K562 (cell line): ENCODE measurements around the gene SNX9. TPM values are rescaled to one million over a fixed set of nuclear protein-coding genes. Genes with fewer than 3 reads are reported as not detected.

Experiments used
- ATAC-seq: fragments of 200-7000 bp; cut with Tn5 transposase; 3 replicates; pipeline ENCODE4 v1.9.1; 2020; ENCODE audit warnings: moderate library complexity
- BruUV-seq: library from RNA; stranded (reverse); fragments of 400-500 nt; replicated peaks from 2 replicates; lab custom pipeline; 2021; lab: Mats Ljungman, UMichigan
- CTCF ChIA-PET: fragments of 300-600 bp; formaldehyde crosslinking; extraction: SDS; loops from one replicate; lab custom pipeline; 2021; ENCODE audit warnings: low intra/inter-chr PET ratio; lab: Yijun Ruan, JAX
- POLR2A ChIA-PET: fragments of 300-600, 350-650 bp; sonication (Branson Sonifier 250); formaldehyde crosslinking; extraction: SDS; loops from one replicate; lab custom pipeline; 2021; ENCODE audit warnings: antibody characterized with exemption, inconsistent platforms; lab: Yijun Ruan, JAX
- DNase-seq, 4 experiments: peaks; one replicate each; pipeline versions ENCODE4 v3.0.0 to v3.0.0-alpha.2; 2011 to 2018; ENCODE audit warnings: low spot score in 3 of 4, mixed read lengths in 3 of 4; ENCODE audit errors: extremely low read depth in 1 of 4
- FAIRE-seq: peaks from 2 replicates; lab custom pipeline; 2011; peaks lifted over from hg19 to GRCh38; lab: Jason Lieb, UNC
- H2AFZ ChIP-seq: 2 replicates; pipeline ENCODE4 v1.6.0; 2011; ENCODE audit warnings: low read depth, low read length, control low read depth, inconsistent platforms
- H3K27ac ChIP-seq: fragments of 200-600 bp; 3 replicates; pipeline ENCODE4 v1.8.0; 2011; ENCODE audit warnings: low read depth, mild to moderate bottlenecking, control low read depth, inconsistent platforms, low read length, moderate library complexity, mixed read lengths; ENCODE audit errors: extremely low read depth
- H3K27me3 ChIP-seq, 2 experiments: fragments of 300-600 bp in 1 of 2; 2 replicates in 1 of 2; 3 replicates in 1 of 2; pipeline versions ENCODE4 v1.6.0 to v1.8.0; 2011; ENCODE audit warnings: inconsistent platforms in 2 of 2, low read length in 2 of 2, mild to moderate bottlenecking in 1 of 2, mixed read lengths in 1 of 2, moderate library complexity in 1 of 2; ENCODE audit not compliant: control insufficient read depth in 2 of 2, insufficient read depth in 2 of 2
- H3K36me3 ChIP-seq: fragments of 300-600 bp; 3 replicates; pipeline ENCODE4 v1.8.0; 2011; ENCODE audit warnings: mild to moderate bottlenecking, low read length, inconsistent platforms; ENCODE audit not compliant: control insufficient read depth, insufficient read depth
- H3K4me1 ChIP-seq, 2 experiments: fragments of 200-600 bp in 1 of 2; replicated peaks in 1 of 2; 2 replicates in 1 of 2; 3 replicates in 1 of 2; pipeline versions ENCODE4 v1.5.1 to v1.8.0; 2011; ENCODE audit warnings: inconsistent platforms in 2 of 2, low read length in 2 of 2, mild to moderate bottlenecking in 1 of 2, mixed read lengths in 1 of 2, moderate library complexity in 1 of 2; ENCODE audit not compliant: control insufficient read depth in 2 of 2, insufficient read depth in 2 of 2
- H3K4me2 ChIP-seq: 2 replicates; pipeline ENCODE4 v1.6.1; 2011; ENCODE audit warnings: low read length, control low read depth, inconsistent platforms, mixed read lengths; ENCODE audit not compliant: insufficient read depth
- H3K4me3 ChIP-seq: fragments of 200-600 bp; sonication (generic), shearing (Covaris generic); 2 replicates; pipeline ENCODE4 v1.5.1; 2016; ENCODE audit warnings: control low read depth, inconsistent platforms
- H3K79me2 ChIP-seq: fragments of 200-600 bp; 3 replicates; pipeline ENCODE4 v1.8.0; 2011; ENCODE audit warnings: low read length, inconsistent platforms; ENCODE audit not compliant: control insufficient read depth, insufficient read depth
- H3K9ac ChIP-seq, 2 experiments: 2 replicates each; pipeline versions ENCODE4 v1.6.0 to v1.6.1; 2011; ENCODE audit warnings: low read depth in 2 of 2, low read length in 2 of 2, control low read depth in 1 of 2, inconsistent platforms in 1 of 2, mild to moderate bottlenecking in 1 of 2, mixed read lengths in 1 of 2; ENCODE audit not compliant: insufficient read depth in 1 of 2
- H3K9me1 ChIP-seq: one replicate; pipeline ENCODE4 v1.6.0; 2011; ENCODE audit warnings: inconsistent platforms, mild to moderate bottlenecking, low read length, moderate library complexity; ENCODE audit not compliant: control insufficient read depth, insufficient read depth
- H3K9me3 ChIP-seq: replicated peaks from 2 replicates; pipeline ENCODE4 v1.5.1; 2011; ENCODE audit warnings: low read depth, low read length, inconsistent platforms; ENCODE audit not compliant: control insufficient read depth, insufficient read depth
- H4K20me1 ChIP-seq: replicated peaks from 2 replicates; pipeline ENCODE4 v1.6.1; 2011; ENCODE audit warnings: low read length, inconsistent platforms, mixed read lengths; ENCODE audit not compliant: control insufficient read depth, insufficient read depth
- ARID1B ChIP-seq: fragments of 450-650 bp; IDR thresholded peaks from 2 replicates; pipeline ENCODE4 v1.6.1; 2016; ENCODE audit warnings: antibody characterized with exemption, mild to moderate bottlenecking, inconsistent platforms
- CCAR2 ChIP-seq: fragments of 200-400 bp; formaldehyde crosslinking; IDR thresholded peaks from 2 replicates; pipeline ENCODE4 v1.6.1; 2017; ENCODE audit warnings: mild to moderate bottlenecking, low read depth, low read length
- CHD4 ChIP-seq: fragments of 200-600 bp; sonication (generic); IDR thresholded peaks from 3 replicates; pipeline ENCODE4 v1.6.1; 2012; ENCODE audit warnings: low read depth, mild to moderate bottlenecking, mixed read lengths, low read length, inconsistent platforms; ENCODE audit not compliant: insufficient read depth, insufficient replicate concordance, poor library complexity, severe bottlenecking
- DPF2 ChIP-seq: fragments of 450-650 bp; IDR thresholded peaks from 2 replicates; pipeline ENCODE4 v1.6.1; 2016
- HNRNPH1 ChIP-seq: fragments of 200-400 bp; formaldehyde crosslinking; optimal IDR thresholded peaks from 2 replicates; pipeline ENCODE3; 2017; ENCODE audit warnings: low read depth, mild to moderate bottlenecking, low read length, moderate library complexity
- TRIM24 ChIP-seq, 2 experiments: fragments of 450-650 bp; IDR thresholded peaks; 2 replicates each; pipeline ENCODE4 v1.6.1; 2016
- XRCC3 ChIP-seq: fragments of 450-650 bp; IDR thresholded peaks from 2 replicates; pipeline ENCODE4 v1.6.1; 2017; ENCODE audit warnings: mild to moderate bottlenecking, moderate library complexity
- ZBTB8A ChIP-seq: fragments of 450-650 bp; IDR thresholded peaks from 2 replicates; pipeline ENCODE4 v1.6.1; 2018; ENCODE audit warnings: mild to moderate bottlenecking, moderate library complexity; ENCODE audit not compliant: partially characterized antibody
- ZNF280A ChIP-seq: fragments of 450-650 bp; IDR thresholded peaks from 2 replicates; pipeline ENCODE4 v1.6.1; 2018; ENCODE audit warnings: mild to moderate bottlenecking, low read depth; ENCODE audit not compliant: partially characterized antibody
- ZNF318 ChIP-seq, 2 experiments: fragments of 450-650 bp; IDR thresholded peaks; 2 replicates each; pipeline ENCODE4 v1.6.1; 2016; ENCODE audit warnings: mild to moderate bottlenecking in 2 of 2, borderline replicate concordance in 1 of 2, low read depth in 1 of 2, moderate library complexity in 1 of 2
- ZNF644 ChIP-seq: fragments of 200-800 bp; sonication (Bioruptor generic); IDR thresholded peaks from 2 replicates; pipeline ENCODE4 v1.6.1; 2016; ENCODE audit warnings: low read depth, missing genetic modification characterization, missing compliant biosample characterization
- WGBS: fragments of 100-300 bp; shearing (Covaris generic); methylation state at CpG from one replicate; pipeline ENCODE4 v1.1.6; 2016; ENCODE audit warnings: low coverage, mixed read lengths; ENCODE audit not compliant: insufficient coverage; ENCODE audit errors: missing lambda C conversion rate; 5-methylcytosine and 5-hydroxymethylcytosine counted together
- in situ Hi-C: fragments of 300-500 bp; cut with MboI; formaldehyde crosslinking; loops from 4 replicates; pipeline ENCODE4 v1.15.0; 2018; ENCODE audit warnings: inconsistent platforms, mixed read lengths
- intact Hi-C: fragments of 100-400 bp; cut with micrococcal nuclease; formaldehyde crosslinking; loops from 2 replicates; pipeline ENCODE4 v1.14.2; 2022
- polyA plus RNA-seq, 8 experiments: library from polyadenylated mRNA; depleted of rRNA in 4 of 8; stranded (reverse) in 5 of 8; unstranded in 3 of 8; fragments of >200 nt; fragmentation: Nextera tagmentation in 2 of 8; fragmentation: Illumina TruSeq in 1 of 8; extraction: Ambion mirVana in 2 of 8; extraction: Trizol in 1 of 8; gene quantifications; 2 replicates each; pipeline versions ENCODE4 v1.2.1 to v1.2.3, GENCODE V29; 2011 to 2014; ENCODE audit warnings: inconsistent platforms in 1 of 8, missing spikeins in 1 of 8
- total RNA-seq, 7 experiments: library from RNA; depleted of rRNA in 6 of 7; stranded (reverse); fragments of >200 nt in 6 of 7; fragmentation: Illumina TruSeq in 2 of 7; extraction: Trizol in 2 of 7; gene quantifications; 2 replicates each; pipeline versions ENCODE4 v1.2.1 to v1.2.3, GENCODE V29; 2011 to 2021; ENCODE audit warnings: low replicate concordance in 1 of 7

SNX9 gene
- total and polyA plus RNA-seq, 9 of the 15 experiments (the other 6 are each of a cell fraction or from before 2014, with no cell fraction given) = 6.0 to 81.7 (median 57.1) TPM

GRCh38 chr6:157853018-157853805 lies 30.2 kb downstream of the SNX9 start:
- CTCF ChIA-PET = no interaction called here
- H3K4me1 ChIP-seq = peaks cover 20 to 37% of the 10 kb centered on the region in 2 experiments; a peak in 3 of 5 replicates
- ATAC-seq (no peak), DNase-seq (no peak), FAIRE-seq (no peak)
- no peak overlapping the region for H3K4me2 ChIP-seq
- no peak overlapping the region for H3K27ac ChIP-seq
- no peaks in the 10 kb centered on the region for H3K9me1 ChIP-seq
- 81% methylated on average over 2 of the region's 2 CpGs for WGBS
- H3K79me2 ChIP-seq = peaks cover 100% of the 10 kb centered on the region
- in situ Hi-C loops = no loop called here
- intact Hi-C loops = no loop called here
- peaks cover 21% of the 10 kb centered on the region; the same call in 1 of the 2 replicates for H4K20me1 ChIP-seq
- no peak overlapping the region for H3K4me3 ChIP-seq
- POLR2A ChIA-PET = interaction anchor here (1.1 to 13.8 kb wide), 4 partner anchors 9 to 20 kb away, joined by 3 to 149 read pairs (median 4); no protein-coding TSS in a partner anchor
- peaks cover 15% of the 10 kb centered on the region; the same call in 1 of the 2 replicates for H3K9me3 ChIP-seq
- peaks cover 6% of the 10 kb centered on the region for H3K36me3 ChIP-seq
- BruUV-seq = no TSS peak
- H2AFZ ChIP-seq = no peak overlapping the region
- H3K9ac ChIP-seq = no peak overlapping the region
- H3K27me3 ChIP-seq = no peaks in the 10 kb centered on the region
- TF ChIP-seq ZNF318 (IDR thresholded peaks at IDR 0.05; ENCODE audit: borderline replicate concordance in 1 of 2, low read depth in 1 of 2) = no peak
- TF ChIP-seq XRCC3 = peak; percentile 72; the same call in 1 of the 2 replicates
- no peak for TF ChIP-seq CHD4
- TF ChIP-seq ZBTB8A = no peak
- TF ChIP-seq DPF2 = no peak
- TF ChIP-seq CCAR2 = no peak
- TF ChIP-seq ARID1B = 0 out of 2 replicates have a peak, but pooled peaks have one; percentile 7
- no peak for TF ChIP-seq HNRNPH1
- peak; percentile 84 to 87 for TF ChIP-seq TRIM24 (IDR thresholded peaks at IDR 0.05)
- TF ChIP-seq ZNF280A = peak; percentile 63
- TF ChIP-seq ZNF644 (tag) = no peak
